K562 (cell line): ENCODE measurements around the gene TCF12. TPM values are rescaled to one million over a fixed set of nuclear protein-coding genes. Genes with fewer than 3 reads are reported as not detected.

Experiments used
- CC2D1A ChIP-seq: fragments of 450-650 bp; IDR thresholded peaks from 2 replicates; pipeline ENCODE4 v1.6.1; 2017; ENCODE audit warnings: mild to moderate bottlenecking
- CREM ChIP-seq: IDR thresholded peaks from 2 replicates; pipeline ENCODE4 v1.6.1; 2014; ENCODE audit warnings: antibody characterized with exemption, low read depth
- DIDO1 ChIP-seq: fragments of 450-650 bp; IDR thresholded peaks from 2 replicates; pipeline ENCODE4 v1.6.1; 2016; ENCODE audit warnings: low read depth, missing biosample characterization, missing genetic modification characterization
- EGR1 ChIP-seq: fragments of 450-650 bp; conservative IDR thresholded peaks from 2 replicates; pipeline ENCODE4 v1.6.1; 2017; ENCODE audit warnings: mild to moderate bottlenecking
- HDAC1 ChIP-seq, 2 experiments: fragments of 450-650 bp; IDR thresholded peaks; 2 replicates each; pipeline ENCODE4 v1.6.1; 2016 to 2017; ENCODE audit warnings: inconsistent platforms in 1 of 2, mild to moderate bottlenecking in 1 of 2, moderate library complexity in 1 of 2
- KDM2B ChIP-seq: fragments of 250-450 bp; sonication (Bioruptor Pico); IDR thresholded peaks from 2 replicates; pipeline ENCODE4 v1.8.0; 2021; ENCODE audit warnings: mild to moderate bottlenecking, moderate library complexity
- PHB ChIP-seq: fragments of 250-450 bp; sonication (Bioruptor Pico); IDR thresholded peaks from 2 replicates; pipeline ENCODE4 v1.5.0; 2021
- SAFB2 ChIP-seq: fragments of 200-400 bp; formaldehyde crosslinking; IDR thresholded peaks from 2 replicates; pipeline ENCODE4 v1.6.1; 2018; ENCODE audit warnings: borderline replicate concordance, low read length, low read depth, moderate library complexity; ENCODE audit not compliant: severe bottlenecking
- SUPT5H ChIP-seq: fragments of 450-650 bp; IDR thresholded peaks from 2 replicates; pipeline ENCODE4 v1.6.1; 2016
- polyA plus RNA-seq, 8 experiments: library from polyadenylated mRNA; depleted of rRNA in 4 of 8; stranded (reverse) in 5 of 8; unstranded in 3 of 8; fragments of >200 nt; fragmentation: Nextera tagmentation in 2 of 8; fragmentation: Illumina TruSeq in 1 of 8; extraction: Ambion mirVana in 2 of 8; extraction: Trizol in 1 of 8; gene quantifications; 2 replicates each; pipeline versions ENCODE4 v1.2.1 to v1.2.3, GENCODE V29; 2011 to 2014; ENCODE audit warnings: inconsistent platforms in 1 of 8, missing spikeins in 1 of 8
- total RNA-seq, 7 experiments: library from RNA; depleted of rRNA in 6 of 7; stranded (reverse); fragments of >200 nt in 6 of 7; fragmentation: Illumina TruSeq in 2 of 7; extraction: Trizol in 2 of 7; gene quantifications; 2 replicates each; pipeline versions ENCODE4 v1.2.1 to v1.2.3, GENCODE V29; 2011 to 2021; ENCODE audit warnings: low replicate concordance in 1 of 7
- TF ChIP-seq, protein P1 (sequence below): fragments of 250-450 bp; sonication (Bioruptor Pico); IDR thresholded peaks from 2 replicates; pipeline ENCODE4 v1.5.0; 2021
- TF ChIP-seq, protein P2 (sequence below), 2 experiments: IDR thresholded peaks; 2 replicates each; pipeline ENCODE4 v1.6.1; 2011; ENCODE audit warnings: borderline replicate concordance in 1 of 2, control low read depth in 1 of 2, low read depth in 1 of 2, low read length in 1 of 2, mild to moderate bottlenecking in 1 of 2, mixed read lengths in 1 of 2, moderate library complexity in 1 of 2; ENCODE audit not compliant: insufficient read depth in 1 of 2, insufficient read length in 1 of 2, poor library complexity in 1 of 2, severe bottlenecking in 1 of 2; ENCODE audit errors: extremely low read depth in 1 of 2

Gene TCF12
- total and polyA plus RNA-seq, 9 of the 15 experiments (the other 6 are each of a cell fraction or from before 2014, with no cell fraction given) = 10.5 to 132 (median 52.9) TPM

DNA sequence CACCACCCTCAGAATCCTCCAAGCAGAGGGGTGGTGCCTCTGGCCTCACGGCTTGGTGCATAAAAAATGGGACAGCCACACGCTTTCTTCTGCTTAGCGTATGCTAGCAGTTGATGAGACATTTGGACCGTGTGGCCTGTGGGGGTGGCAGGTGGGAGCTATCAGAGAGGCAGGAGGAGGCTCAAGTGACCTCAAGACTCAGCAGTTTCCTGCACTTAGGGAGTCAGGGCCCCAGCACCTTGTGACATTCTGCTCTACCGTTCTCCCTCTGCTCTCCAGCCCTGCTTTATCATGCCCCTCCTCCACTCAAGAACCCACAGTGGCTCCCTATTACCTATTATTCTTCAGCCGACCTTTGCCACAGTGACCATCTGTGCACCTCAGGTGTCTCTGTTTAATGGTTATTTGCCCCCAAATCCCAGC lies 416.9 kb downstream of the TCF12 start (continued):
- TF ChIP-seq DIDO1 (tag) = no peak
- TF ChIP-seq SAFB2 = no peak
- no peak for TF ChIP-seq KDM2B (CRISPR knock-in tag)
- 0 out of 4 replicates have a peak, but pooled peaks of 1 of the 2 experiments have one; percentile 11 for TF ChIP-seq HDAC1 (IDR thresholded peaks at IDR 0.05)
- TF ChIP-seq SUPT5H = no peak
- peak; percentile 18; the same call in 1 of the 2 replicates for TF ChIP-seq CC2D1A
- TF ChIP-seq EGR1 = peak; percentile 87
- TF ChIP-seq, protein P1, sequence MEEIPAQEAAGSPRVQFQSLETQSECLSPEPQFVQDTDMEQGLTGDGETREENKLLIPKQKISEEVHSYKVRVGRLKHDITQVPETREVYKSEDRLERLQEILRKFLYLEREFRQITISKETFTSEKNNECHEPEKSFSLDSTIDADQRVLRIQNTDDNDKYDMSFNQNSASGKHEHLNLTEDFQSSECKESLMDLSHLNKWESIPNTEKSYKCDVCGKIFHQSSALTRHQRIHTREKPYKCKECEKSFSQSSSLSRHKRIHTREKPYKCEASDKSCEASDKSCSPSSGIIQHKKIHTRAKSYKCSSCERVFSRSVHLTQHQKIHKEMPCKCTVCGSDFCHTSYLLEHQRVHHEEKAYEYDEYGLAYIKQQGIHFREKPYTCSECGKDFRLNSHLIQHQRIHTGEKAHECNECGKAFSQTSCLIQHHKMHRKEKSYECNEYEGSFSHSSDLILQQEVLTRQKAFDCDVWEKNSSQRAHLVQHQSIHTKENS (CRISPR knock-in tag) = no peak
- no peak for TF ChIP-seq CREM
- TF ChIP-seq, protein P2, sequence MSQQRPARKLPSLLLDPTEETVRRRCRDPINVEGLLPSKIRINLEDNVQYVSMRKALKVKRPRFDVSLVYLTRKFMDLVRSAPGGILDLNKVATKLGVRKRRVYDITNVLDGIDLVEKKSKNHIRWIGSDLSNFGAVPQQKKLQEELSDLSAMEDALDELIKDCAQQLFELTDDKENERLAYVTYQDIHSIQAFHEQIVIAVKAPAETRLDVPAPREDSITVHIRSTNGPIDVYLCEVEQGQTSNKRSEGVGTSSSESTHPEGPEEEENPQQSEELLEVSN (IDR thresholded peaks at IDR 0.05; ENCODE audit: borderline replicate concordance in 1 of 2, extremely low read depth in 1 of 2, insufficient read depth in 1 of 2, insufficient read length in 1 of 2, low read depth in 1 of 2, low read length in 1 of 2, poor library complexity in 1 of 2, severe bottlenecking in 1 of 2) = peak in 1 of 2 experiments; percentile 22
- no peak for TF ChIP-seq PHB (CRISPR knock-in tag)
